NK-92 treated with Interleukin-12 subunit alpha and Interleukin-12 subunit beta, amount 100 ng/mL, for 24 hours (cell line): ENCODE measurements around the gene EHD2.
"Not testable (repeated sequence)": the region's sequence is repeated elsewhere in the genome, so short reads cannot be mapped to it uniquely, and the experiment has no call there.

Experiments used
- DNase-seq: peaks from one replicate; lab custom pipeline; 2025; lab: John Stamatoyannopoulos, UW

The EHD2 gene

GRCh38 chr19:47713046-47714021 lies at the start of gene EHD2:
EHD2 (plus strand) TSS chr19:47713422; CDS start chr19:47716613, 3,191 bp downstream.
- DNase-seq, result no peak

DNA sequence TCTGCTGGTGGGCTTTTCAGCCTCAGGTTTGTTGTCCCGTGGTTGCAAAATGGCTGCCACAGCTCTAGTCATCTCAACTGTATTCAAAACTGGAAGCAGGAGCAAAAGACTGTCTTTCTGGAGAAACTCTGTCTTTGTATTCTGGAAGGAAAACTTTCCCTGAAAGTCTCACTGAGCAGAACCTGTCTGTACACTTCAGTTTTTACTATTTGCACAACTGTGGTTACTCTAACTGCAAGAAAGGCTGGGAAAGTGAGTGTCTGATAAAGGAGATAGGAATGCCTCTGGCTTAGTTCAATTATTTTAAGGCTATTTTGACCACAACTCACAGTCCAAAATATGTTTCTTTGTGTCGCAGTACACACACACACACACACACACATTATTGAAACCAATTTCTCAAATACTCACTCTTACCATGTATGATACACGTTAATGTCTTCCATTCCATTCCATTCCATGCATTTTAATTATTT lies 49.7 kb upstream of the EHD2 start:
- no peak for DNase-seq

- DNase-seq, result no peak
Measured at GRCh38 chr19:47663911-47664771, 49.1 kb upstream of the EHD2 start.

DNA sequence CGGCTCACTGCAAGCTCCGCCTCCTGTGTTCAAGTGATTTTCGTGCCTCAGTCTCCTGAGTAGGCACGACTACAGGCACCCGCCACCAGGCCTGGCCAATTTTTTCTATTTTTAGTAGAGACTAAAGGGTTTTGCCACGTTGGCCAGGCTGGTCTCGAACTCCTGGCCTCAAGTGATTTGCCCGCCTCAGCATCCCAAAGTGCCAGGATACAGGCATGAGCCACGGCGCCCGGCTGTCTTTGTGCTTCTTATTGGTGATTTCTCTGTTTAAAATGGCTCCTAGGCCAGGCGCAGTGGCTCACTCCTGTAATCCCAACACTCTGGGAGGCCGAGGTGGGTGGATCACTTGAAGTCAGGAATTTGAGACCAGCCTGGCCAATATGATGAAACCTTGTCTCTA lies 44.7 kb upstream of the EHD2 start:
- DNase-seq, result not testable (repeated sequence)

- no peak for DNase-seq
Measured at GRCh38 chr19:47670736-47671135, 42.5 kb upstream of the EHD2 start.

DNA sequence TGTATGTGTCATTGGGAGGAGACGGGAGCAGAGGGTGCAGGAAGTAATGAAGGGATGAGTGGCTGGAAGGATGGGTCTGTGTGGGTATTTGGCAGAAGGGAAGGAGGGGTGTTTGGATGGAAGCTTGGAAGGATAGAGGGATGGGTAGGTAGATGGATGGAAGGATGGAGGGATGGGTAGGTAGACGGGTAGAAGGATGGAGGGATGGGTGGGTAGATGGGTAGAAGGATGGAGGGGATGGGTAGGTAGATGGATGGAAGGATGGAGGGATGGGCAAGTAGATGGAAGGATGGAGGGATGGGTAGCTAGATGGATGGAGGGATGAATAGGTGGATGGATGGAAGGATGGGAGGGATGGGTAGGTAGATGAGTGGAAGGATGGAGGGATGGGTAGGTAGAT lies 41.7 kb upstream of the EHD2 start:
- DNase-seq, result no peak

DNA sequence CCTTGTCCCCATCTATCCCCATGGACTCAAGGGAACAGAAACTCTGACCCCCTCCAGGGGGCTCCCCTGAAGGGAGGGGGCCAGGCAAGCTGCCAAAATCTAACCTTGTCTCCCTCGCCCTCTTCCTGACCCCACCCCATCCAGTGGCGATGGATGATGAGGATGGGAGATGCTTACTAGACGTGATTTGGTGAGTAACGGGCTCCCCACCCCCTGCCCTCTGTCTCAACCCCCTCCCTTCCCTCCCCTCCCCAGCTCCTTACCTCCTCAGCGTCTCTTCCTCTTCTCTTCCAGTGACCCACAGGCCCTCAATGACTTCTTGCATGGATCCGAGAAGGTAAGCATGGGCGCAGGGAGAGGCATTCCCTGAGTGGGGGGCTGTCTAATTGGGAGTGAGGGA lies 39.8 kb upstream of the EHD2 start:
- DNase-seq, result no peak

DNA sequence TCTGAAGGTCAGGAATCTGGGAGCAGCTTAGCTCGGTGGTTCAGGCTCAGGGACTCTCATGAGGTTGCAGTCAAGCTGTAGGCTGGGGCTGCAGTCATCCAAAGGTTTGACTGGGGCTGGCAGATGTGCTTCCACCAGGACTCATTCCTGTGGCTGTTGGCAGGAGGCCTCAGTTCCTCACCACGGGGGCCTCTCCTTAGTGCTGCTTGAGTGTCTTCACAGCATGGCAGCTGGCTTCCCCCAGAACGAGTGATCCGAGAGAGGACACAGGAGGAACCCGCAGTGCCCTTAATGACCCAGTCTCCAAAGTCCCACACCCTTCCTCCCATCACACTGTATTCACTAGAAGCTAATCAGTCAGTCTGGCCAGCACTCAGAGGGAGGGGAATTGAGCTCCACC lies 38.7 kb upstream of the EHD2 start:
- DNase-seq, result no peak

DNA sequence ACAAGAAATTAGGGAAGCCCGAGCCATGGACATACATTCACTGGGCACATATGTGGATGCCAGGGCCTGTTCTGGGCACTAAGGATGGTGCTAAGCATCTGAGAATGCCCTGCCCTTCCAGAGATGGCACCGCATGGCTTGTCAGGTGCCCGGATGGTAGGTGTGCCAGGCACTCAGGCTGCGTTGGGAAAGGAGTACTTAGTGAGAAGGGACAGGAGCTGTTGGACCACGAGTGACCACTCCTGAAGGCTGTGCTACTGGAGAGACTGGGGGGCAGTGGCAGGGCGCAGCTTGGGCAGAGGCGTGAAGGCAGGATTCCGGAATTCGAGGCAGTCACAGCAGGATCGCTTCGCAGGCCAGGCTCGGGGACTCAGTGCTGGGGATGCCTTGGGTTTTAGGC lies 38.0 kb upstream of the EHD2 start:
- no peak for DNase-seq

DNA sequence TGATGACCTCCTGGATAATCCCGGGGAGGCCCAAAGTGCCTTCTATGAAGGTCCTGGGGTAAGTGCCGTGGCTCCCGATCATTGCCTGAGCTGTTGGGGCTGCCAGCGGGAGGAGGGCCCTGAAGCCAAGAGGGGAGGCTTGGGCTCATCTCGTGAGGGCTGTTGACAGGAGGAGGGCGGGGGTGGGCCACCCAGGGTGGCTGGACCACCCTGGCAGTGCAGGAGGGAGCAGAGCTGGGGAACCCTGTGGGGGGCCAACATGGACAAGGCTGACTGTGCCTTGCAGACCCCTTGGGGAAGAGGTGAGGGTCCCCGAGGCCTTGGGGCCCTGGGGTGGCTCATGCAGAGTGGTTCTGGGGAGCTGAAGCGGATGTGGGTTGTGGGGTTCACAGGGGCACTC lies 37.4 kb upstream of the EHD2 start:
- no peak for DNase-seq

DNA sequence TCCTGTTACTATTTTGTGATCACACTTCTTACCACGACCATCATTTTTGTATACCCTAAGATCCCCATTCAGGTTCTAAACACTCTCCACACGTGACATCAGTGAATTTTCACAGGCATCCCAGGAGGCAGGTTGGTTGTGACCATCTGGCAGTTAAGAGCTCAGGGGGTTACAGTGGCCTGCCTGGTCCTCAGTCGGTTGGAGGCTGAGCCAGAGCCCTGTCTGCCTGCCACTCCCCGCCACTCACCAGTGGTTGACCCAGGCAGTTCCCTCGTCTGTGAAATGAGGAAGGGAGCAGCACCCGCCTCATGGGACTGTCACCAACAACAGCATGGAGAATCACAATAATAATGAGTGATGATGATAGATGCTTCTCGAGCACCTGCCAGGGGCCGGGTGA lies 36.4 kb upstream of the EHD2 start:
- DNase-seq, result no peak

GRCh38 chr19:47679251-47679900 lies 33.8 kb upstream of the EHD2 start:
- no peak for DNase-seq

DNA sequence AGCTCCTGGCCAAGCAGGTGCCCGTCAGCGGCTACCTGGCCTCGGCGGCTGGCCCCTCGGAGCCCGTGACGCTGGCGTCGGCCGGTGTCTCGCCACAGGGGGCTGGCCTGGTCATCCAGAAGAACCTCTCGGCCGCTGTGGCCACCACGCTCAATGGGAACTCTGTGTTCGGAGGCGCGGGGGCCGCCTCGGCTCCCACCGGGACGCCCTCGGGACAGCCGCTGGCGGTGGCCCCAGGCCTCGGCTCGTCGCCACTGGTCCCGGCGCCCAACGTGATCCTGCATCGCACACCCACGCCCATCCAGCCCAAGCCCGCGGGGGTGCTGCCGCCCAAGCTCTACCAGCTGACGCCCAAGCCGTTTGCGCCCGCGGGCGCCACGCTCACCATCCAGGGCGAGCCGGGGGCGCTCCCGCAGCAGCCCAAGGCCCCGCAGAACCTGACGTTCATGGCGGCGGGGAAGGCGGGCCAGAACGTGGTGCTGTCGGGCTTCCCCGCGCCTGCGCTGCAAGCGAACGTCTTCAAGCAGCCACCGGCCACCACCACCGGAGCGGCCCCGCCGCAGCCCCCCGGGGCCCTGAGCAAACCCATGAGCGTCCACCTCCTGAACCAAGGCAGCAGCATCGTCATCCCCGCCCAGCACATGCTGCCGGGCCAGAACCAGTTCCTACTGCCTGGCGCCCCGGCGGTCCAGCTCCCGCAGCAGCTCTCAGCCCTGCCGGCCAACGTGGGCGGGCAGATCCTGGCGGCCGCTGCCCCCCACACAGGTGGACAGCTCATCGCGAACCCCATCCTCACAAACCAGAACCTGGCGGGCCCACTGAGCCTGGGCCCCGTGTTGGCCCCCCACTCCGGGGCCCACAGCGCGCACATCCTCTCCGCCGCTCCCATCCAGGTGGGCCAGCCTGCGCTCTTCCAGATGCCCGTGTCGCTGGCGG lies 33.0 kb upstream of the EHD2 start:
- no peak for DNase-seq

GRCh38 chr19:47680858-47681332 lies 32.3 kb upstream of the EHD2 start:
- no peak for DNase-seq

DNA sequence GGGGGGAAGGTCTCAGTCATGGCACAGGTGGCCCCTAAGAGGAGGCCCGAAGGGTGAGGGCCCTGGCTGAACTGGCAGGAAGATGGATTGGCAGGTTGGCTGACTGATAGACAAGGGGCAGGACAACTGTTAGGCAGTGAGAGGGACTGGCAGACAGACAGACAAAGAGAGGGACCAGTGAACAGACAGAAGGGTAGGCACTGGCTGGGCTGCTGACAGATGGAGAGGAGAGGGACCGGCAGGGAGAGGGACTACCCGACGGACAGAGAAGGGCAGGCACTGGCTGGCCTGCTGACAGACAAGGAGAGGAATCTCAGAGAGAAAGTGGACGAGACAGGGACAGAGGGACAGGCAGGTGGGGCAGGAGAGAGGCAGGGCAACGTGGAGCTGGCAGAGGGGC lies 31.8 kb upstream of the EHD2 start:
- no peak for DNase-seq

GRCh38 chr19:47681936-47682335 lies 31.3 kb upstream of the EHD2 start:
- no peak for DNase-seq

- no peak for DNase-seq
Measured at GRCh38 chr19:47682939-47683338, 30.3 kb upstream of the EHD2 start.

GRCh38 chr19:47686679-47687450 lies 26.4 kb upstream of the EHD2 start:
- no peak for DNase-seq

- DNase-seq, result no peak
Measured at GRCh38 chr19:47687906-47688305, 25.3 kb upstream of the EHD2 start.

GRCh38 chr19:47691090-47691489 lies 22.1 kb upstream of the EHD2 start:
- DNase-seq, result no peak
